Umbilical cord (tissue), 2 donors: ENCODE data around the gene SNX15. TPM values are rescaled to one million over a fixed set of nuclear protein-coding genes. Genes with fewer than 3 reads are reported as not detected.

ENCODE experiments used
- DNase-seq: peaks from one replicate; pipeline ENCODE4 v3.0.0-alpha.2; 2015; ENCODE audit warnings: low spot score
- total RNA-seq: library from RNA; depleted of rRNA; stranded (reverse); fragments of >200 nt; gene quantifications from one replicate; pipeline ENCODE4 v1.2.3, GENCODE V29; 2014; ENCODE audit warnings: low replicate concordance; ENCODE audit not compliant: insufficient read depth

The SNX15 gene
- total RNA-seq, 1 donor from 2014 or later = 19.0 TPM

DNA sequence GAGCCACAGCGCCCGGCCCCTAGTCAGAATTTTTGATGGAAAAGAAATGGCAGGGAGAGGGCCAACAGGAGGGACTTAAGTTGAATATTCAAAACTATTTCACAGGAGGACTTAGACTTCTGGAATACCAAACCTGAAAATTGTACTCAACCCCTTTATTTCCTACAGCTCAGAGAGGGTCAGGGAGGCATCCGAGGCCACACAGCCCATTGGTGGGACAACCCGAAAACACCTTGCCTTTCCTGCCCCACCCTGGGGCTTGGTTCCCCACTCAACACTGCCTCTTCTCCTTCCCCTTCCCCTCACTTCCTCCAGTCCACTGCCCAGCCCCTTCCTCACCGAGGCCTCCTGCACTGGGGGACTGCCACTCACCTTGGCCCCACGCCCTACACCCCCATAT lies 29.8 kb downstream of the SNX15 start:
- no peak for DNase-seq

- DNase-seq = no peak
These were observed 30.3 kb downstream of the SNX15 start for GRCh38 chr11:65057526-65057925.

GRCh38 chr11:65058012-65058411 lies 30.8 kb downstream of the SNX15 start:
- DNase-seq = no peak

DNA sequence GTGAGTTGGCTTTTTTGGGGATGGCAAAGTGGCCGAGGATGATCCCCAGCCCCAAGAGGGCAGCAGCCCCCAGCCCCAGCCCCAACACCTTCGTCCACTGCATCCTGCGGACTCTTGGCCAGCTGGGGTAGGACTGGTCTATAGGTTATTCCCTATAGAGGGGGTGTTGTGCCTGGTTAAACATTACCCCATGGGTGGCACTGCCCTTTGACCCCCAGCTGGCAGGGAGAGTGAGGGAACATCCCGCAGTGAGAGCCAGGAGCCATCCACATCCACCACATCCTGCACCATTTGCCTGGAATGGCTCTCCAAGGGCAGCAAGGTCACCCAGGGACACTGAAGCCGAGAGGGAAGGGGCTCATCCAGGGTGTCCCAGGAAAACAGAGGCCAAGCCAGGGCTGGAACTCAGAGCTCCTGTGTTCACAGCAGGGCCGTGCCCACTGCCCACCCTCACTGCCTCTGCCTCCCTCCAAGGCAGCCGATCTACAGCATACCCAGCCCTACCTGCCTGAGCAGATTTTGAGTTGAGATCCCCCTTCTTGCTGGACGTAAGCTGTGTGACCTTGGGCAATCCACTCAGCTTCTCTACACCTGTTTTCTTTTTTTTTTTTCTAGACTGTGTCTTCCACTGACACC lies 31.3 kb downstream of the SNX15 start, which contains the start of gene NAALADL1:
Gene NAALADL1 (minus strand): TSS at position 135 of the 636 bp plus-strand sequence. CDS start 32 bp downstream, at position 103.
- no peak for DNase-seq

DNA sequence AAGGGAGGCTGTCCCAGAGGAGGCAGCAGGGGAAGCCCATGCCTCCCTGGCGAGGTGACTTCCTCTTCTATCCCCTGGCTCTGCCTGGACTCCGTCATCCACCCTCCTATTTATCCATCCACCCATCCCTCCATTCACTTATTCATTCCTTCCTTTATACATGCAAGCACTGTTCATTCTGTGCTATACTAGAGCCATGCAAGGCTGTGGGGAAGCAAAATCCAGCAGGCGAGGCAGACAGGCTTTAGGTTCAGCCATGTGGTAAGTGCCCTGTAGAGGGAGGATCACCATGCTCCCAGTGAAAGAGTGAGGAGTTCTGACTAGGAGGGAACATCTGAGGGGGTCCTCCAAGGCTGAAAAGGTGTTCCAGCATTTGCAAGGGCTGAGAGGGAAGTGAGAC lies 32.3 kb downstream of the SNX15 start:
- no peak for DNase-seq

GRCh38 chr11:65059959-65060824 lies 33.0 kb downstream of the SNX15 start:
- DNase-seq = no peak

- DNase-seq = no peak
These were observed 33.7 kb downstream of the SNX15 start for GRCh38 chr11:65060913-65061408.

DNA sequence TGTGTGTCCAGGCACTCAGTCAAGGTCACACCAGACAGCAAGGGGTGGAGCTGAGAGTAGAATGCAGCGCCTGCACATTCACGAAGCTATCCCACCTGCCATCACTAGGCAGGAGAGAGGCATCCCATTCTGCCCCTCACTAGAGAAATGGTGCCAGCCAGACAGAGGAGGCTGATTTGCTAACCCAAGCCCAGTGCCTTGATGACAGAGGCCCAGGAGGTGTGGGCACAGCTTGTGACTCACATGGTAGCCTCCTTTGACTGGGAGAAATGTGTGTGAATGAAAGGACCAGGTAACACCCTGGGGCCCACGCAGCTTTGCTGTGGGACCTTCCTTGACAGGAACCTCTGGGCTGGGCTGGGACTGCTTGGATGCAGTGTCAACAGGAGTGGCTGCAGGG lies 36.3 kb downstream of the SNX15 start:
- DNase-seq = no peak

DNA sequence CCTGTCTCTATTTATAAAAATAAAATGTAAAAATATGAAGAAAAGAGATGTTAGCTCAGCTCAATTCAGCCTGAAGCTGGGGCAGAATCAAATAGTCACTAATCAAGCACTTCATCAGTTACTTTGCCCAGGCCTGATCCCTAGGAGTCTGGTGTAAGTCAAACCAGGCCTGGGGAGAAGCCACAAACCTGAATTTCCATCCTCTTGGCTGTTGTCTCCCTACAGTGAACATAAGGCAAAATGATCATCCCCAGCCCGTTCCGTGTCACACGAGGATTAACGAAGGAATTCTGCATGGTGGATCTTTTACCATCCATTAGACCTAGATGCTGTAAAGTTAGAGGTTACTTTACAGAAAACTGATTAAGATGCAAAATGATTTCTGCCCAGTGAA lies 37.6 kb downstream of the SNX15 start:
- peak; percentile 57 for DNase-seq

DNA sequence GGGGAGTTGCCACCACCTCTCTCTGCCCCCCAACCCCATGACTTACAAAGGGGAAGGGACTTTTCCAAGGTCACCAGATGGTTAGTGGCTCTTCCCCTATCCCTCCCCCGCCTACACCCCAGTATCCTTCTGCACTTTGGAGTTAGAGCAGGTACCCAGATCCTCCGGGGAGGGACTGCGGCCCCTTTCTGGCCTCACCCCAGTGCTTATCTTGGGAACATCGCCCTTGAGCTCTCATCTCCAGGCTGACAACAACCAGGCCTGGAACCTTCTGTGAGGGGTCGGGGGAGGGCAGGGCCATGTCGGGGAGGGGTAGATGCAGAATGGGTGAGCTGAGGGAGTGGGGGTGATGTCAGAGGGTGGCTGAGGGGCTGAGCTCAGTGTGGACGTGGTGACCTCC lies 38.6 kb downstream of the SNX15 start:
- peak; percentile 17 for DNase-seq

GRCh38 chr11:65066315-65066714 lies 39.1 kb downstream of the SNX15 start:
- no peak for DNase-seq

DNA sequence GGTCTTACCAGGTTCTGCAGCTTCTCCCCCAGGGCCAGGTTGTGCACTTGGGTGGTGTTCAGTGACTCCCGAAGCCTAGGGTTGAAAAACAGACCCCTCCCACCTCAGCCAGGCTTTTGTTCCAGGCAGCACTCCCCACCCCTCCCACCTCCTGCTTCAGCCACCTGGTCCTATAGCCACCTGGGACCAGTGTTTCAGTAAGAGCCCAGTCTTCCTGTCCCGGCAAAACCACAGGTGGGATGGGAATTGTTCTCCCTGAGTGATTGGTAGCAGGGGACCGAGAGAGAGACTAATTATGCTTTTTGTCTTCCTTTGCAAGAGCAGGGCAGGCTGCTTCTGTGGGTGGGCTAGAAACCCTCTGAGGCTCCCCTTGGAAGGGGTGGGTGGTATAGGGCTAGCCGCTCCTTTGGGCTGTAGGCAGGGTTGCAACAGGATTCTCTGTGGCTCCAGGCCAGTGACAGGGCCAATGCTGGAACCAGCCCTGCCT lies 39.6 kb downstream of the SNX15 start:
- DNase-seq = no peak

DNA sequence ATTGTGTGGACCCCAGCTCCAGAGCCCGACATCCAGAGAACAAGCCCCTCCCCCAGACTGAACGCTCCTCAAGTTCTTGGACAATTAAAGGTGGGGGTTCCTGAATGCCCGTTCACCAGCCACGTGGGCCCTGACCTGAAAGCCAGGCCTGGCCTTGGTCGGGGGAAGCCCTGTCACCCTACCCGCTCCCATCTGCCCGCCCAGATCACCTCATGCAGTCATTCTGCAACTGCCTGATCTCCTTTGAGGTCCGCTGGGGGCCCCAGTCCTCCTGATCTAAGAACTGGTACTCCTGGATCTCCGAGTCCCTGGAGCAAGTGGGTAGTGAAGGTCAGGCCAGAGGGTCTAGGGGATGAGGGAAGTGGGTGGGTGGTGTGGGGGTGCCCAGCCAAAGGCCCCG lies 40.2 kb downstream of the SNX15 start:
- no peak for DNase-seq

GRCh38 chr11:65069217-65069616 lies 42.0 kb downstream of the SNX15 start:
- no peak for DNase-seq

DNA sequence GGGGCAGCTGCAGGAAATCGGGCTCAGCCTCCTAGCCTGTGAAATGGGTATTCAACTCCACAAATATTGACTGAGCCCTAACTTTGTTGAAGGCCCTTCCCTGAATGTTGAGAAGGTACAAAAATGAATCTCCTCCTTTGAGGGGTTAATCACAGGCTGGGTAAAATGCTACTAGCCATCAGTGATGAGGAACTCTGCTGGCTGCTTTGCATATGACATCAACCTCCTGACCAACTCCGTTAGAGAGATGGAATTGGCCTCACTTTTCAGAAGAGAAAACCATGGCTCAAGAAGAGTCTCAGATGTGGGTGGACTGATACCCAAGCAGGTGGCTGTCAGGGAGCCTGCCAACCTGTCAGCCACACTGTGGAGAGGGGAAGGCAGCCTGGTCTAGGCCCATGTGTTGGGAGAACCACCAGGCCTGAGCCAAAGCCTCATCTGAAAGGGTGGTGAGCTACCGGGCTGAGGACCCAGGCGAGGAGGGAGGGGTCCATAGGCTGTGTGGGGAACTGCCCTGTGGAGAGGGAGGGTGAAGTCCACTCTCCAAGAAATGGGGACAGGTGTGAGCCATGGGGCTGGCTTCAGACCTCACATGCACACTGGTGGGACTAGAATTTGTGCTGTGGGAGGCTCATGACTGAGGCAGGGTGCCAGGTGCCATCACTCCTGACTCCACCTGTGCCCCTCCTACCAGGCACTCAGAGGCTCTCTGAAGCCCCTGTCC lies 44.8 kb downstream of the SNX15 start:
- DNase-seq = no peak

DNA sequence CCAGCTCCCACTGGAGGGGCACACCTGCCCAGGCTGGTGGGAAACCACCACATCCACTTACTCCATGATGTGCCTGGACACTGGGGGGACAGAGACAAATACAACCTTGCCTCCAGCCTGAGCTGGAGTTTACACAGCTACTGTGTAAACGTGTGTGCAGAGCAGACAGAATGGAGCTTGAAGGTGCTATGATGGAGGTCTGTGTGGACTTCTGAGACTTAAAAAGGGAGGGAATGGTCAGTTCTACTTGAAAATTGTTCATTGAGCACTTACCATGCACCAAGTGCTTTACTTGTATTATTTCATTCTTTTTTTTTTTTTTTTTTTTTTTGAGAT lies 45.4 kb downstream of the SNX15 start:
- no peak for DNase-seq

DNA sequence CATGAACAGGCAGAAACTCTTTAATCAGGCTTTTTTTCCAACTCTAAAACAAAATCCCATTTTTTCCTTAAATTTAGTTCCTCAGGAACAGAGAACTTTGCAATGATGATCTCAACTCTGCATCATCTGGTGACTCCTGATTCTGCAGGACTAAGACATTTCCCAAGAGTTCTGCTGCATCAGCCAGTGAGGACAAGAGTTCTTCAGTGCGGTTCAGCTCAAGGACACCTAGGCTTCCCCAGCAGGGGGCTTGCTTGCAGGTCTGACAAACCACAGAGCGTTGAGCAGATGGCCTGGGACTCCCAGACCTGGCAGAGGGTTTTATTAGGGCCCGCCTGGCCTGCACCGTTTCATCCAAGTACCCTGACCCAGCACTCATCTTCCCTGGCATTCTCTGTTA lies 50.2 kb downstream of the SNX15 start:
- no peak for DNase-seq

- DNase-seq = no peak
These were observed 50.9 kb downstream of the SNX15 start for GRCh38 chr11:65078151-65078550.

DNA sequence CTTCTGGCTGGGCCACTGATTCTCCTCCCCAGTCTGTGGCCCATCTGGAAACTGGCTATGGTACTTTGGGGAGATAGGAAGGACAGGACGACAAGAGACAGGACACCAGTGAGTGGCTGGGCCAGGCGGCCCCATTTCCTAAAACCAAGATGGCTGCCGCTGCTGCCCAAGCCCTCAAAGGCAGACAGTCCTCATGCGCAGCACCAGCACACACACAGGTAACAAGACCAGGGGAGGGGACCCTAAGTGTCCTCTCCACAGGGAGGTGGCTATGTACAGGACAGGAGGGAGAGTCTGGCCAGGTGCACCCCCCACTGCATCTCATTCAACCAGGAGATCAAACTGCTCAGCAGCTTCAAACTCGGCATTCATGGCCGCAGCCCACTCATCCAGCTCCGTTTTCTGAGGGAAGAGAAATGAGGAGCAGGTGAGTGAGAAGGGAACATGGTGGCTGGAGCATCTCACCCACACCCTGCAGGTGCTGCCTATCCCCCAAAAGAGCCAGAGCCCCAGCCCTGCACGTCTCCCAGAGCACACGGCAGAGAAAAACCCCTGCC lies 51.6 kb downstream of the SNX15 start:
- no peak for DNase-seq

DNA sequence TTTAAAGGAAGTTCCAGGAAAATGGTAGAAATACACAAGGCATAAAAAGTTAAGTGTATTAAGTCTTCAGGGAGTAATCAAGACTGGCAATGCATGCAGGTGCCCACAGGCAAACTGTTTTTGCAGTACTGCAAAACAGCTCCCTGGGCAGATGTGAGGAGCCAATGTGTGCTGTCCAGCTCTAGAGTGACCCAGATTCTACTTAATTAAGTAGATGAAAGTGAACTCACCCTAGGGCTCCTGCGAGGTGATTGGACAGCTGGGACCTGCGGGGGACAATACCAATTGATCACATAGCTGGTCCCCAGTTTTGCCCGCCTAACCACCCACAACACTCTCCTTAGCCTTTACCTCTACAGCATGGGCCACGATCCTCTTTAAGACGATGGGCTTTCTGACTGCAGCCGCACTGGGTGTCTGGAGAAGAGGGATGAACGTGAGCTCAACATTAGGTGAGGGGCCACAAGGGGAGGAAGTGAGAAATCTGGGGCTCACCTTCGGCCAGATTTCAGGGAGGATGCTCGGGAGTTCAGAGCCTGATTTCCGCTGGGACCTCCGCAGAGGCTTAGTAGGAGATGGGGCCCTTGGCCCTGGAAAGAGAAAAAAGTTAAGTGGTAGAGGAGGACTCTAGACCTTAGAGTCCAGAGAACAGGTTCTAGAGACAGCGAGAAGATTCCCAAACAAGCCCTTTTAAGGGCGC lies 56.0 kb downstream of the SNX15 start:
- DNase-seq = no peak
